GM18526 (cell line): ENCODE data around the gene MTMR10.
A peak's percentile ranks its signal among the peaks of the same experiment; 100 is the strongest.

Experiments
- POLR2A ChIP-seq: IDR thresholded peaks from 3 replicates; pipeline ENCODE4 v1.6.1; 2011; ENCODE audit not compliant: insufficient read length; ENCODE audit errors: extremely low read depth

Gene MTMR10

DNA sequence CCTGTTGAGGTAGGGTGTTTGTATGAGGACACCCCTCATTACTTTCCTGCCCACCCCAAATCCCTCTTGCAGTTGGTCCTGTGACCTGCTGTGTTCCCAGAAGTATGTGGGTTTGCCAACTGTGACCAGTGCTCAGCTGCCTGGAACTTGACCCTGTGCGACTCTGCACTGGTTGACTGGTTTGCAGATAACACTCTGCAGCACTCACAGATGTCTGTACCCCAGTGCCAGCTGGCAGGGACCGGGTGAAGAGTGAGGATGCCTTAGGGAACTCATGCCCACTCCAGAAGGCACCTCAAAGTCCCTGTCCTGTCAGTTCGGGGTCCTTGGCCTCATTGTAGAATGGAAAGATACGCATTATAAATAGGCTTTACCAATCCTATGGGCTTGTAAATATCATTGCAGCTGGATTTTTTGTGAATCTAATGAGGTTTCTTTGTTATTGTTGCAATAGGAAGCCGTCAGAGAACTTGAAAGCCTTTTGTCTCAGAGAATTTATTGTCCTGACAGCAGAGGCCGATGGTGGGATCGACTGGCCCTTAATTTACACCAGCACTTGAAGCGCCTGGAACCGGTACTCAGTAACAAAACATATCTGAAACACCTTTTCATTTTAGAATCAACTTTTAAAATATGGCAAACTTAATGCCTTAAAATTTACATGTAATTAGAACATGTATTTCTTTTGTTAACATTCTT is 69.5 kb downstream of the MTMR10 start:
- no peak for TF ChIP-seq POLR2A

DNA sequence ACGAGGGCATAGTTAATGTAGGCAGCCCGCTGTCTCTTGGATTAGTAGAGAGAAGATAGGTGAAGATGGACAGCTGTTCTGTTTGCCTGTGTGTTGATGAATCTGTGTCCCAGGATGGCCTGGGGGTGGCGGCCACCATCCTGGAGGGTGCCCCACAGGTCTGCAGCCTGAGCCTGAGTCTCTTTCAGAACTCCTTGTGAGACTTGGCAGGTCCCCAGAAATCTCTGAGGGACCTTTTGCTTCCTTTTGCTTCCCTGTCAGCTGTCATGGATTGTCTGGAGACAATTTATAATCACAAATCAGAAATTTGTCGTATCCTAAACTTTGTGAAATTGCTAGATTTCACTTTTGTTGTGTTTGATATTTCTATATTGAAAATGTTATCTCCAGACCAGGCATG is 70.3 kb downstream of the MTMR10 start:
- no peak for TF ChIP-seq POLR2A

DNA sequence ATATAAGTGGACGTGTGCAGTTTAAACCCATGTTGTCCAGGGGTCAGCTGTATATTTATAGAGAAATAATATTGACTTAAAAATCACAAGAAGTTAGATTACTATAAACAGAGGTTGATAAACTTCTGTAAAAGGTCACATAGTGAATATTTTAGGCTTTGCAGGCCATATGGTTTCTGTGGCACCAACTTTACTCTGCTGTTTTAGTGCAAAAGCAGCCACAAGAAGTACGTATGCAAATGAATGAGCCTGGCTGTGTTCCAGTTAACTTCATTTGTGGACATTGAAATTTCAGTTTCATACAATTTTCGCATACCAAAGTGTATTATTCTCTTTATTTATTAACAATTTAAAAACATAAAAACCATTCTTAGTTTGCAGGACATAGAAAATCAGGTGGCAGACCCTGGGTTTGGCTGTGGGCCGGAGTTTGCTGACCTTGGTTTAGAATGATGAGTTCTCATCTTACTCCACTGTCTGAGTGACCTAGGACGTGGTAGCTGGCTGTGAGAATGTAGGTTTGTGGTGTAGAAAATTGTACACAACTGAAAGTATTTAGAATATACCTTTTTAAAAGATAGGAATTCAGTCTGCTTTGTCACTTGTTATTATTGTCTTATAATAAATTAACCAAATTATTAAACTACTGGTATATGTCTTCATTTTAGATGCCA is 71.4 kb downstream of the MTMR10 start:
- TF ChIP-seq POLR2A, result no peak

DNA sequence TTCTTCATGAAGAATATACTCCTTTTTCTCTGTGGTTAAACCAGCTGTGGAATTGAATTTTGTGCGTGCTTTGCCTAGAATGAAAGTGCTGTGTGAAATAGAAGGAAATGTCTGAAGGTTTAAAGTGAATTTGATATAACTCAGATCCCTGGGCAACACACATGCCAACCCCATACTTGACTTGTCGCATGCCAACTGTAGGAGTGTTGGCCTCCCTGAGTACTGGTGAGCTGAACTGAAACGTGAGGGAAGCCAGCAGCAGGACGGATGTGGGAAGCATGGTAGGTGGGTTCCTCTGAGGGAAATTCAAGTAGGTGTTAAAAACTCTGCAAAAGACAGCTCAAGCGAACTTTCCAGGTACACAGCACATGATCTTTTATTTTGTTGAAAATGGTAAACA is 73.1 kb downstream of the MTMR10 start:
- TF ChIP-seq POLR2A, result no peak

DNA sequence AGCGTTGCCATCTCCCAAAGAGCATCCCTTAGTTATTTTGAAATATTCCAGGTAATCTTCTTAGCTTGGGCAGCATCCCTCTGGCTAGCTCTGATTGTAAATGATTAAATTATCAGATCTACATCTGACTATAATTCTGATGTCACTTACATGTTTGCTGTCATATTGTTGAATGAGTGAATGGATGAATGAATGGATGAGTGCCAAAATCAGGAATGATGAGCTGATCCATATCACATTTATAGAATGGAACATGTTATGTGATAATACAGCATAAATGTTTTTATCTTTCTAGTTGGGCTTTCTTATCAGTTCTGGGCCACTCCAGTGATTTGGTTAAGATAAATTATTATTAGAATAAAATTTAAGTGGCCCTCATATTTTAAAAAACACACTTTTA is 73.8 kb downstream of the MTMR10 start:
- no peak for TF ChIP-seq POLR2A

DNA sequence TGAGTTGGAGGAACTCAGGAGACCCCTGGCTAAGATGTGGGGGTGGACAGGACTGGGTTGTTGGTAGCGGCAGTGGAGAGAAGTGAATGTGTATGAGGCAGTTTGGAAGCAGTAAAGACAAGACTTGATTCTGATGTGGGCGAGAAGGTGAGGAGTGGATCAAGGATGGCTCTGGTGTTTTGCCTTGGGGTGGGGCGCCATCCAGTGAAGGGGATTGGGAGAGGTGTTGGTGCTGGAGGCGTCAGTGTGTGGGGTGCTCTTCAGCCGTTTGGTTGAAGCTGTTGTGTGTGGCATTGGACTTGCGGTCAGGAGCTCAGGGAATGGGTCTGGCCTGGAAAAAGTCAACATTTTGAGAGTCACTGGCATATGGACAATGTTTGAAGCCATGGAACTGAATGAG is 74.4 kb downstream of the MTMR10 start:
- TF ChIP-seq POLR2A, result no peak

DNA sequence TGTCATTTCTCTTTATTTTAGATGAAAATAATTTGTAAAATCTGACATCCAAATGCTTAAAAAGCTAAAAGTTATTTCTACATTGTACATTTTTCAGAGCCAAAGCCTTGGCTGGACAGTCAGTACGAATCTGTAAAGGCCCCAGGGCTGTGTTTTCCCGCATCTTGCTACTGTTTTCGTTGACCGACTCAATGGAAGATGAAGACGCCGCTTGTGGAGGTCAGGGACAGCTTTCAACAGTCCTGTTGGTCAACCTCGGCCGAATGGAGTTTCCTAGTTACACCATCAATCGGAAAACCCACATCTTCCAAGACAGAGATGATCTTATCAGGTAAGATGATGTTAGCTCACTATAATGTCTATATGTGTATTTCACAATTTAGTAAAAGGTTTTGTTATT is 77.7 kb downstream of the MTMR10 start:
- TF ChIP-seq POLR2A, result no peak

DNA sequence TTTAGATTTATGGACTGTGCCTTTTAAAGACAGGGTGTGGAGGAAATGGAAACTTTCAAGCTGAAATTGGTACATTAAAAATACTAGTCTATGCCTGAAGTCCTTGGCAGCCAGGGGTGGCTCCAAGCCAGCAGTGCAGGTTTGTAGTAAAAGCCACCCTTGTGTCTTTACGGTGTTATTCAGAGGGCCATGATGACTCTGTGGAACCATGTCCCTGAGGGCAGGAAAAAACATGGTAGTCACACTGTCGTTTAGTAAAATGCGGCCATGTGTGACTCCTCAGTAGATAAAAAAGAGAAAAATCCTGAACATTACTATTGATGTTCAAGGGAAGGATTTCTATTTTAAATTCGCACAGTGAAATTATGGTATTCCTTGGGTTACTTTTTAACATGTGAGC is 85.1 kb downstream of the MTMR10 start:
- no peak for TF ChIP-seq POLR2A

DNA sequence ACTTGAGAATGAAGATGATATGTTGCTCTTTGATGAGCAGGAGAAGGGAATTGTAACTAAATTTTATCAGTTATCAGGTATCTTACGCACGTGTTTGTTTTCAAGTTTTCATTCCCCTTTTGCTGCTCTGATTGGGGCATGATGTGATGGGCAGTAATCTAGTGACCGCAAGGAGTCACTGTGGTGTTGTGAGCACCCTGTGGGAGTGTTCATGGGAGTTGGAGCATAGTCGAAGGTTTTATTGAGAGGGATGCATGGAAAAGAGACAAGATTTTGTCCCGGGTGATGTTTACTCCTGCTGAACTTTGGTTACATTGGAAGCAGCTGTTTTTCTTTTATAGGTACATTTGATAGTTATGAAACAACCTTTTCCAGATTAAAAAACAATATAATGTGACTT is 85.6 kb downstream of the MTMR10 start:
- TF ChIP-seq POLR2A, result no peak

DNA sequence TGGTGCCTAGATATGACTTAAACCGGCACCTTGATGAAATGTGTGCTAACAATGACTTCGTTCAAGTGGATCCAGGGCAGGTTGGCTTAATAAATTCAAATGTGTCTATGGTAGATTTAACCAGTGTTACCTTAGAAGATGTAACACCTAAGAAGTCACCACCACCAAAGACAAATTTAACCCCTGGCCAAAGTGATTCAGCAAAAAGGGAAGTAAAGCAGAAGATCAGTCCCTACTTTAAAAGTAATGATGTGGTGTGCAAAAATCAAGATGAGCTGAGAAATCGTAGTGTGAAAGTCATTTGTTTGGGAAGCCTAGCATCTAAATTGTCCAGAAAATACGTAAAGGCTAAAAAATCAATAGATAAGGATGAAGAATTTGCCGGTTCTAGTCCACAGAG is 86.6 kb downstream of the MTMR10 start:
- no peak for TF ChIP-seq POLR2A

DNA sequence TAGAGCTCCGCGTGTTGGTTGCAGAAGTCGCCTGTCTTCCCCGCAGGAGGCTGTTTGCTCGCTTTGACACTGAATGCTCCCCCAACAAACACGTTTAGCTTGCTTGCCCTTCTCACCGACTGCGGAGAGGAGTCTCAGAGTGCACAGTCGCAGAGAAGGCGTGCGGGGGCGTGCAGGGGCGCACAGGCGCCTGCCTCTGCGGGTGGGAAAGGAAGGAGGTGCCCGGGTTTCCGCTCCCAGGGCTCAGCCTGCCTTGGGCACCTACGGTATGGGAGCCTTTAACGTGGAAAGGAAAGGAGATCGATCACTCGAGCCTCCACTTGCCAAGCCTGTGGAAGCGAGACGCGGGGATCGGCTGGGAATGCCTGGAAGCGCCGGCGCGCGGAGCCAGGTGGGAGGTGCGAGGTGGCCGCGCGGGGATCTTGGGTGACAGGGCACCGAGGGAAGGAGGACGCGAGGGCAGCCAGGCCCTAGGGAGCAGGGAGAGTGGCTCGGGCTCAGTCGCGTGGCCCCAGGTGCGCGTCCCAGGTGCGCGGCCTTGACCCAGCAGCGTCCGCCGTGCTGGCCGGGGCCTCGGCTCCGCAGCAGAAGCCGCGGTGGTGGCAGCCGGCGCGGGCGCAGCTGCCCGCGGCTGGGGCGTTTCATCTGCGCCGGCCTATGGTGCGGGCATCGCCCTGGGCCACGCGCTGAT is 87.8 kb downstream of the MTMR10 start, which contains the start of gene FAN1:
TSS of gene FAN1 (plus strand) at position 419 of the 691 bp plus-strand sequence. CDS start 749 bp downstream, outside the sequence.
- TF ChIP-seq POLR2A, result peak; percentile 62

DNA sequence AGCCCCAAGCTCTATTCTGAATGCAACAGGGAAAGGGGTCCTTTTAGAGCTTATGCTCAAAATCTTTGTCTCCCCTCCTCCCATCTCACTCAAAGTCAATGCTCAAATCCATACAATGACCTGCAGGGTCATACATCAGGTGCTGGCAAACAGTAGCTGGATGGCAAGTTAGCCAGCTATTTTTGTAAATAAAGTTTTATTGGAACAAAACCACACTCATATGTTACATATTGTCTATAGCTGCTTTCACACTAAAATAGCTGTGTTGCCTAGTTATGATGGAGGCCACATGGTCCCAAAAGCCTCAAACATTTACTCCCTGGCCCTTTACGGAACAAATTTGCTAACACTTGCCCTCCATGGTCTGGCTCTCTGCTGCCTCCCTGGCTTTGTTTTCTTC is 89.5 kb downstream of the MTMR10 start:
- no peak for TF ChIP-seq POLR2A

DNA sequence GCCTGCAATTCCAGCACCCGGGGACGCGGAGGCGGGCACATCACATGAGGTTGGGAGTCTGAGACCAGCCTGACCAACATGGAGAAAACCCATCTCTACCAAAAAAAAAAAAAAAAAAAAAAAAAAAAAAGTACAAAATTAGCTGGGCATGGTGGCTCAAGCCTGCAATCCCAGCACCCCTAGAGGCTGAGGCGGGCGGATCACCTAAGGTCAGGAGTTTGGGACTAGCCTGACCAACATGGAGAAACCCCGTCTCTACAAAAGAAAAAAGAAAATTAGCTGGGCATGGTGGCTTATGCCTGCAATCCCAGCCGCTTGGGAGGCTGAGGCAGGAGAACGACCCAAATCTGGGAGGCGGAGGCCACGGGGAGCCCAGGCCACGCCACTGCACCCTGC is 95.2 kb downstream of the MTMR10 start:
- TF ChIP-seq POLR2A, result no peak

DNA sequence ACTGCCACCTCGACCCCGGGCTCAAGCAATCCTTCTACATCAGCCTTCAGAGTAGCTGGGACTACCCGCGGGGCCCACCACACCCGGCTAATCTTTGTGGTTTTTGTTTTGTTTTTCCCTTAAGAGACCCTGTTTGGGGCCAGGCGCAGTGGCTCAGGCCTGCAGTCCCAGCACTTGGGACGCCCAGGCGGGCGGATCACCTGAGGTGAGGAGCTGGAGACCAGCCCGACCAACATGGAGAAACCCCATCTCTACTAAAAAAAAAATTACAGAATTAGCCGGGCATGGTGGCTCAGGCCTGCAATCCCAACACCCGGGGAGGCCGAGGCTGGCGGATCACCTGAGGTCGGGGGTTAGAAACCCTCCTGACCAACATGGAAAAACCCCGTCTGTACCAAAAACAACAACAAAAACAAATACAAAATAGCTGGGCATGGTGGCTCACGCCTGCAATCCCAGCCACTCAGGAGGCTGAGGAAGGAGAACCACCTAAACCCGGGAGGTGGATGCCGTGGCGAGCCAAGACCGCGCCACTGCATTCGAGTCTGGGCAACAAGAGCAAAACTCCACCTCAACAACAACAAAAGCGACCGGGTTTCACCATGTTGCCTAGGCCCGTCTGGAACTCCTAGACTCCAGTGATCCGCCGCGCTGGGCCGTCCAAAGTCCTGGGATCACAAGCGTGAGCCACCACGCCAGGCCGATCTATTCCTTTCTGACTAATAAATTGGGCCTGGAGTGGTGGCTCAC is 95.8 kb downstream of the MTMR10 start:
- no peak for TF ChIP-seq POLR2A

DNA sequence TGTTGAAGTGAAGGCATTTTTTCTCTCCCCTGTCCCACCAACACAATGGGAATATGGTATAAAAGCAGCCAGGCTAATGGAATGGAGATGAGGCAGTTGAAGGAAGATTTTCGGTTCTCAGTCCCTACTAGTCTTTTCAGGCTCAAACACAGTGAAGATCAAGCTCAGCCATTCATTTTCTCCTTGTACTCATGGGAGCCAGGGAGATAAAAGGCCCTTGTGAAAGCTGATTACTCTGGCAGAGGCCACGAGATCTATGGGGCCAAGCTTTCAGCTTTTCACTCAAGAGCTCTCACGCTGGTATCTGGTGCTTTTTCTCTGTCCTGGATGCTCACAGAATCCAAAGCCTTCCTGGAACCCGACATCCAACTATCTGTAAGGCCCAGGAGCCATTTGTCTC is 102.2 kb downstream of the MTMR10 start:
- TF ChIP-seq POLR2A, result no peak
